CD4-positive, alpha-beta T cell treated with Interleukin-6 at 100 ng/mL for 8 hours (primary cell): ENCODE results near the gene C5orf47.
"Not testable (repeated sequence)": the region's sequence is repeated elsewhere in the genome, so short reads cannot be mapped to it uniquely, and the experiment has no call there.

Source experiments
- DNase-seq: peaks from one replicate; pipeline ENCODE4 v3.0.0-alpha.2; 2020; ENCODE audit warnings: mixed read lengths, low spot score

Gene C5orf47

DNA sequence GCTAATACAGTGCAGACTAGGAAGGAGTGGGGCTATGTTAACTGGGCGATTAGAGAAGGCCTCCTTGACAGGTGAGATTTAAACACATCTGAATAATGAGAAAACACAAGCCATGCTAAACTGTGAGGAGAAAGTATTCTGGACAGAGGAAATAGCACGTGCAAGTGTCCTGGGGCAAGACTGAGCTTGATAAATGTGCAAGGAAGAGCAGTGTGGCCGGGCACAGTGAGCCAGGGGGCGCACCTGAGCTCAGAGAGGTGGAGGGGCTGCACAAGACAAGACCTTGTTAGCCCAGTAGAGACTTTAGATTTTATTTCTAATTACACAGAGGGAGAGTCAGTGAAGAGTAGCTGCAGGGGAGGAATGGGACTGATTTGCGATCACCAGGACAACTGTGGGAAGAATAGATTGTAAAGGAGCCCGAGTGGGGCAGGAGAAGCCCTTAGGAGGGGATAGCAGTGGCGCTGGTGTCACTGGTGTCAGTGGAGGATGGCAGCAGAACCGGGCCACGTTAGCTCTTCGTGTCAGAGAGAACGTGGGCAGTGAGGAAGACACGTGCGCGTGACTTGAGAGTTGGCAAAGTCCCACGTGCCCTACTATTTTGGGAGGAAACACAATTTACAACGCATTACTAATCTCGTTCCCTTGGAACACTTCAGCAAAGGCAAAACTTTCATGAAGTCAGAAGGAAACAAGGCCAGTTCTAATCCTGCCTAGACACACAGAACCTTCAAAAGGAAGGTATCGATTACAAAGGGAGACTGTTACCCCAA is 17.9 kb upstream of the C5orf47 start:
- no peak for DNase-seq

DNA sequence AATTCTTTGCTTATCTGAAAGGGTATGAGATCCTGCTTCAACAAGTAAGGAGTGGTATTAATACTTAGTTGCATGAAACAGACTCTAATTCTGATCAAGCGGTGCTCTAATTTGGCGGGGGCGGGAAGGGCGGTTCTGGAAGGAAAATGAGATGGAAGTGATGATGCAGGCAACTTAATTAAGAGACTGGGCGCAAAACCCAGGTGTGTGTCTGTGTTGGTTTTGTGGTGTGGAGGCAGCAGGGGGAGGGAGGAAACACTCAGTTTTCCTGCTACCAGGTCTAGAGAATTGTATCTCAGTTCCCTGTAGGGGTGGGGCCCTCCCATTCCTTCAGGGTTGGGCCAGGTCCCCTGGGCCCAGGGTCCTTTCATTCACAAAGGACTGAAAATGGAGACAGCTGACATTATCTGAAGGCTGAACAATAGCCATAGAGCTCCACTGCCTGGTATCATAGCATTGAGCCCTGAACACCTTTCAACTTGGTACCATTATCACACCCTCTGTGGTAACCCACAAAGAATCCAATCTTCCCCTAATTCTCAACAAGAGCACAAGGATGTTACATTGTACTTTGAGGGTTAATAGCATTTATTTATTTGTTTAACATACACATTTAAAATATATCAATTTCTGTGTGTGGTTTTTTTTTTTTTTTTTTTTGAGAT is 17.2 kb upstream of the C5orf47 start:
- no peak for DNase-seq

DNA sequence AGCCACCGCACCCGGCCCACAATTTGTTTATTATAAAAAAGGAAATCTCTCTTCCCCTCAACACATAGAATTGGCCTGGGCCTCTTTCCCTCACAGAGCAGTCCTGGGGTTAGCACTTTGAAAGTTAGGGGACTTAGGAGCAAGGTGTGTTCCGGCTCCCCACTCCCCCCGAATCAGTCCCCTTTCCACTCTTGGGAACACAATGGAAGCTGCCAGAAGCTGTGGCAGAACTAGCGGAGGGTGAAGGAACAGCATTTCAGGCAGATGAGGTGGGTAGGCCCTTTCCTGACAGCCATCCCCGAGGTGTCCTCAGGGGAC is 16.4 kb upstream of the C5orf47 start:
- no peak for DNase-seq

DNA sequence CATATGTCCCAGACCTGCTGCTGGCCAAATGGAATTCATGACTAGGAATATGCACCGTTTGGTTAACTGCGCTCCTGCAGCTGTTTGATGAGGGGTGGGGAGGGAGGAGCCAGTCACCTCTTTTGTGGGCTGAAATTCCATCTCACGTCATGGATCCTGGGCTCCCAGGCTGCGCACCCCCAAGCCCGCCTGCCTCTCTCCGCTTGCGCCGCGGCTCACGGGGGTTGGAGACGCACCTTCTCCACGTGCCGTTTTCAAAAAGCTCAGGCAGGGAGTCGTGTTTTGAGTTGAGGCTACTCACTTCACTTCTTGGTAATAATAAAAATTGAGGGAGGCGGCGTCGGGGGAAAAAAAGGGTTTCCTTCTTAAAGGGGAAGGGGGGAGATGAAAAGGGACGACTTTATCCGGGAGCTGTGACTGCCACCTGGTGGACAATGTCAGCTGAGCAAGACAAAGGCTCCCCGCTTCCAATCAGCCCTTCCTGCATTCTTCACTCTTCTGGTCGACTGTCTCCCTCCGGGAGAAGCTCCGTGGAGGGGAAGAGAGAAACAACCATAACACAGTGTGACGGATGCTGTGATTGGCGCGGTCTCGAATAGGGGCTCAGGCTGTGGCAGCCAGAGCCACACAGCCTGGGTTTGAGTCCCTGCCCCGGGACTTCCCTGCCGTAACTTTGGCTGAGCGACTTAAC is 15.9 kb upstream of the C5orf47 start:
- DNase-seq = peak; percentile 71

DNA sequence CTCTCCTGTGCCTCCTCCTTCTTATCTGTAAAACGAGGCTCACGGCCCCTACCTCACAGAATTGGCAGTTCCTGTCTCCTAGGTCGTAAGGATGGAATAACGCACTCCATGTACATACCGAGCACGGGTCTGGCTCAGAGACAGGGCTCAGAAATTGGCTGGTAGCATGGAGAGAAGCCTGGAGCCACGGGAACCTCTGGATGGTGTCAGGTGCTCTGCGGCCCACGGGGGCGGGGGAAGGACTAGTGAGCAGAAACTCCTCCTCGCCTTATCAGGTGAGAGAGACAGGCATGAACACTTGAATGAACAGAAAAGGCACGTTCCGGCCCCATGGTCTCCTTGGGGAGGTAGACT is 15.4 kb upstream of the C5orf47 start:
- no peak for DNase-seq

DNA sequence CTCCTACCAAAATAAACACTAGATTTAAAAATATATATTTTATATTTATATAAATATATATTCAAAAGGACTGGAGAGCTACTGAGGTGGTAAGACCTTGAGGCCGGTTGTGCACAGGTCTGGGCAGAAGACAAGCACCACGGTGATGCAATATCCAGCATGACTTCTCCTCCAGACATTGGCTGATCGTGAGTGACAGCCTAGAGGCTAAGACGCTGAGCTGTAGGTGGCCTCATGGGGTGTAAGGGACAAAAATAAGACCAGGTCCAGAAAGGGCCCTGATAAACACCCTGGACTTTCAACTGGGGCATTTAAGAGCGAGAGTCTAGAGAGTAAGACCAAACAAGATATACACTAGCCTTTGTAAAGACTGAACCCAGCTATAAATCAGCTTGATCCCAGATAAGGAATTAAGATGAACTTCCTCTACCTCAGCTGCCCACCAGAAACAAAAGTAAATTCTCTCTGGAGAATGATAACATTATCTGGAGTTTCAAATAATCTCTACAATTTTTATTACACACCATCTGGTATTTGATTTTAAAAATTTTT is 14.2 kb upstream of the C5orf47 start:
- DNase-seq = no peak

DNA sequence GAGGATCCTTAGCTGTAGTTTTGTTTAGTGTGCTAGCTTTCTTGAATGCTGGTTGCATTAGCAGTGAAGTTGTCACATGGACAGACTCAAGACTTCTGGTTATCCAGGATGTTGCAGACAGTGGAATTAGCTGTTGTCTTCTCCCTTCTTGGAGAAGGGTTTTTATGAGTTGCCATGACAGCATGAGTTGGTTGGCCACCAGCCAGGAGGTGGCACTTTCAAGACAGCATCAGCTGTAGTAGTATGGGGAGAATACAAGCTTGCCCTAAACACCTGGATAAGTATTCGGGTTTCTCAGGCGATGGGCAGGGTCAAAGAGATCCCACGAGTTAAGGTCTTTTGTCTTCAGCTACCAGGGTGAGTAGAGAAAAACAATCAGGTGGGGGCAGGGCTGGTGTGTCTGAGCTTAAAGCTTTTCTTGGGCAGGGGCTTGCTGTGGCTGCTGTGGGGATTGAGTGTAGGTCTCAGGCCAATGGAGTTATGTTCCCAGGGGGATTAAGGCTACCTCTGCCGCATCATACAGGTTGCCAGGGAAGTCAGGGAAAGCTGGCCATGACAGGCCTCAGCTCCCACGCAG is 7.7 kb upstream of the C5orf47 start:
- DNase-seq = no peak

DNA sequence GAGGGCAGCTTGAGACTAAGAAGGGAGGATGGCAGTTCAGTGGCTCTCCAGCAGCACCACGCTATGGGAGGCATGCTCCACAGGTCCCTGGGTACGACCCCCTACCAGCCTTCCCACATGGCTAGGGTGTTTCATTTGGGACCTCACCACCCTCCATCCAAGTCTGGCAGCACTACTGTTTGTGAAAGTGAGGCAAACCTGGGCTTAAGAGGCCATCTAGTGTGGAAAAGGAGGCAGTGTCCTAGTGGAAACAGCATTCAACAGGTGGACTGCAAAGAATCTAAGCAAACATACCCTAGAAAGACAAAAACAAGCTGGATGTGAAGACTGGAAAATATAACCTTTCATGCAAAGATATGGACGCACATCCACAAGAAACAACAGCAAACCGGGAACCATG is 4.8 kb upstream of the C5orf47 start:
- DNase-seq = no peak

DNA sequence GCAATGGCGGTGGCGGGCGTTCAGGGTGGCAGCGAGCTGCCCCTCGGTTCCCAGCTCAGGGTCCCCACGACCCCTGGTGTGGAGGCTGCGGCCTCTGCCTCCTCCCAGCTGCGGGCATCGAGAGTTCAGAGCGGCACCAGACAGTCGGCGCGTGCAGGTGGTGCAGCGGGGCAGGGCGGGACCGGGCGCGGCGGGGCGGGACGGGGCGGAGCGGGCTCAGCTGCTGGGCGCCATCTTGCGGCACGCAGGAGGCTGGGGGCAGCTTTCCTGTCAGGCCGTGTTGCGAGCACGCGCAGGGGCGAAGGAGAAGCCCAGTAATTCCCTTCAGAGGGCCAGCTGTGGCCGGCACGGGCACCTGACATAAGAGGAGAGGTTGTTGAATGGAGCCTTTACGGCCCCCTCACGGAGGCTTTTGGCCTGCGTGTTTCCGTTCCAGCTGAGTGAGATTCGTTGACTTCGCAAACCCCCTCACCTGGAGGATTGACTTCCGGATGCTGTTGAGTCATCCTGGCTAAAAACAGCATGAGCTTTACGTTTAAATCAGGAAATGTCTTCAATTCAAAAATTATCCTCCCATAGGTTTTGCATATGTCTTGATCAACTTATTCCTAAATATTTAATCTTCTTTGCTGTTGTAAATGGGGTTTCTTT is 587 bp downstream of the C5orf47 start:
- no peak for DNase-seq

DNA sequence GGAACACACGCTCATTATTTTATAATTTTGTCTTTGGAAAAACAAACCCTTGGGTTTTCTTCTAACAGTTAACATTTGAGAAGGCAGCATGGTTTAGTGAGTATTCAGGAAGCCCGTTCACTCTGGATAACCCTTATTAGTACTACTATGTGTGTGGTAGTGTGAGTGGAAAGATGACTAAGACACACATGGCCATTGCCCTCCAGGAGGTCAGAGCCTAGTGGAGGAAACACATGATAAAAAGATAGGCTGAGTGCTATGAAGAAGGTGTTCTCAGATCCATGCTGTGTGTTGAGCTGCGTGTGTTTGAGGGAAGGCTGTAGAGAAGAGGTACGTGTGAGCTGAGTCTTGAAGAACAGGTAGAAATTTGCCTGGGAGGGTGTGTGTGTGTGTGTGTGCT is 8.4 kb downstream of the C5orf47 start:
- no peak for DNase-seq

DNA sequence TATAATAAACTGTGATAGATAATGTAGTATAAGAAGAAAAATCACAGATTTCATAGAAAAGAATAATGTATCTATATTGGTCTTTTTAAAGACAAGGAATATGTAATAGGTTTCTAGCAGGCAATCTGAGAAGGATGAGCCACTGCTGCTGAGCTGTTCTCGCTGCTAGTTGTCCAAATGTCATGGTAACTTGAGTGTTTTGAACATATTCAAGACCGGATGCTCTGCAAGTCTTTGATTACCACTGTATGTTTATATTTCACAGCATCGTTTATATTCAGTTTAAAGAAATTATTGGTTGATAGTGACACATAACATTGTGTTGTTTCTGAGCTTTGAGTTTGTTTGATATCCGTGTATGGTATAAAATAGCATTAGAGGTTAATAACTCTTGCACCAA is 9.6 kb downstream of the C5orf47 start:
- no peak for DNase-seq

DNA sequence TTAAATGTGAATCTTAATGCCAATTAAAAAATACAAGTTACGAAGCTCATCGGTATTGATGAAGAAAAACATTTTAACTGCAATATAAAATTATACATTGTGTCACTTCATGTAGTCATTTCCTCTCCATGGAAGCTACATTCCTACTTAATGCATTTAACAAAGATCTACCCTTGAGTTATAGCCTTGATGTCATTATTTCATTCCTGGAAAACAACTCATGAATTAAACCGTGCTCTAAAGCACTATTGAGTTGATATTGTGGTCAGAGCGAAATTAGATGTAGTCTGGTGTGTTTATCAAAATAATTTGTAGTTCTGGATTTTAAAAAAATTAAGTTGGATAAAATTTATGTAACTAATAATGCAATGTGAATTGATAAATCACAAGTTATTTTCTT is 11.1 kb downstream of the C5orf47 start:
- DNase-seq = no peak

DNA sequence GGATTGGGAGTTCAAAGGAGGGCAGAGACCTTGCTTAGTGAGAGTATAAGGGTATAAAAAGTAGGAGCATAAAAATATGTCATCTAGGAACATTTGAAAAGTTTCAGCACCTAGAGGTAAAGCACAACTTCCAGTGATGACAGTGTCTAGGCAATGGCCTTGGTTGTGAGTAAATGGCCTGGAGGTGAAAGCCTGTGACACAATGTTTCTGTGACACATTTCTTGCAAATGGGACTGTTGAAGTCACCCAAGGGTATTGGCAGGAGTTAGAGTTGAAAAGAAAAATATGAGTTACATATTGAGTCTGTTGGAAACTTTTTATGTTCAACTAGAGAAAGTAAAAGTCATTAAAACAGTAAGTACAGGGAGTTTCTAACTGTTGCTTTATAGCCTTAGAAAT is 14.8 kb downstream of the C5orf47 start:
- no peak for DNase-seq

DNA sequence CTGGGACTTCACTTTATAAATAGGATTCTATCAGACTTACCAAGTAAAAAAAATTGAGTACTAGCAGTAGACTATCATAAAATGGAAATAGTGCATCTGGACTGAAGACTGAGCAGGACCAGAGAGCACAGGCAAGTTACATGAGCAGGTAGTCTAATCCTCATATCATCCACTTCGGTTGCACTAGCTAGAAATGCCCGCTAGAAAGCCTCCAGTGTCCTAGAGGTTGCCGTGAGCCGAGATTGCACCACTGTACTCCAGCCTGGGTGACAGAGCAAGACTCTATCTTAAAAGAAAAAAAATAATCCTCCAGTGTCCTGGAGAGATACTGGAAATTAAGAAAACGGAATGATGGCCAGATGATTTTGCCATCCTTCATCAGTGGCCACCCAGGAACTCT is 20.0 kb downstream of the C5orf47 start:
- DNase-seq = no peak

DNA sequence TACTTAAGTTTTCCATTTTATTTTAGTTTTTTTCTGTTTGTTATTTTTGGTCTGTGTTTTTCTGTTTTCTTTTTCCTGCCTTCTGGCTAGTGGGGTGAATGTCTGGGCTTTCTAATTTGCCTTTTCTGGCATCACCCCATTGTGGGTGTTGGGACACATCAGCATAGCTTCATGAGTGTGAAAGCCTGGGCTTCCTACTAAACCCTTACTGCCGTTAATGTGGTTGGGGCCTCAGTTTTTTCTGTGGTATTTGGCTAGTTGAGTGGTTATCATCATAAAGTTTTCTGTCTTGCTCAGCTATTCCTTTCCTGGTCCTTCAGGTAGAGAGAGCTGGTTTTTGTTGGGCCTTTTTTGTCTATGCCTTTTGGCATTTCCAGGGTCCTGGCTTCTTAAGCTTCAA is 21.4 kb downstream of the C5orf47 start:
- DNase-seq = no peak

DNA sequence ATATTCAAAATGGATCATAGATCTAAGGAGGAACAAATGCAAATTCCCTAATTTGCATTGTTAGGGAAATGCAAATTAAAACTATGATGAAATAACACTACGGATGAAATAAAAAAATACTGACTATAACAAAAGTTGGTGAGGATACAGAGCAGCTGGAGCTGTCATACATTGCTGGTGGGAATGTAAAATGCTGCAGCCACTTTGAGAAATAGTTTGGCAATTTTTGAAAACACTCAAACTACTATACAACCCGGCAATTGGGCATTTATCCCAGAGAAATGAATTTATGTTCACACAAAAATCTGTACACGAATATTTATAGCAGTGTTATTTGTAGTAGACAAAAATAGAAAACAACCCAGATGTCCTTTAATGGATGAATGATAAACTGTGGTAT is 22.5 kb downstream of the C5orf47 start:
- no peak for DNase-seq

DNA sequence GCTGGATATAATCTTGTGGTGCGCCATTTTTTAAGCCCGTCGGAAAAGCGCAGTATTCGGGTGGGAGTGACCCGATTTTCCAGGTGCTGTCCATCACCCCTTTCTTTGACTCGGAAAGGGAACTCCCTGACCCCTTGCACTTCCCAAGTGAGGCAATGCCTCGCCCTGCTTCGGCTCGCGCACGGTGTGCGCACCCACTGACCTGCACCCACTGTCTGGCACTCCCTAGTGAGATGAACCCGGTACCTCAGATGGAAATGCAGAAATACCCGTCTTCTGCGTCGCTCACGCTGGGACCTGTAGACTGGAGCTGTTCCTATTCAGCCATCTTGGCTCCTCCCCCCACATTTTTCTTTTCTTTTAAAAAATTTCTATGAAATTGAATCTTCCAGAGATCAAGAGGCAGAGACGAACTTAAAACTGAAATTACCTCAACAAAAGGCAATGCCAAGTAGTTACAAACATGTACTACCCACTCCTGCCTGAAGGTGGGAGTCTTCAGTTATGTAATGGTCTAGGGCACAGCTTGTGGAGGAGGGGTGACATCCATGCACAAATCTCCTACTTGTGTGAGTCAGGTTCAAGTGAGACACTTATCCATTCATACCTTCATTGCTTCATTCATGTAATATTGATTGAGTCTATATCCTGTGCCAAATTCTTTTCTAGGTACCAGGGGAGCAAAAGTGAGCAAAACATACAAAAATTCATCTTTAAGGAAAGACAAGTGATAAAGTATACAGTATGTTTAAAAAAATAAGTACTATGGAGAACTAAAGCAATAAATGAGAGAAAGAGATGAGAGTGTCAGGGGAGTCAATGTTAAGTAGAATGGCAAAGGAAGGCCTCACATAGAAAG is 31.3 kb downstream of the C5orf47 start:
- not testable (repeated sequence) for DNase-seq

DNA sequence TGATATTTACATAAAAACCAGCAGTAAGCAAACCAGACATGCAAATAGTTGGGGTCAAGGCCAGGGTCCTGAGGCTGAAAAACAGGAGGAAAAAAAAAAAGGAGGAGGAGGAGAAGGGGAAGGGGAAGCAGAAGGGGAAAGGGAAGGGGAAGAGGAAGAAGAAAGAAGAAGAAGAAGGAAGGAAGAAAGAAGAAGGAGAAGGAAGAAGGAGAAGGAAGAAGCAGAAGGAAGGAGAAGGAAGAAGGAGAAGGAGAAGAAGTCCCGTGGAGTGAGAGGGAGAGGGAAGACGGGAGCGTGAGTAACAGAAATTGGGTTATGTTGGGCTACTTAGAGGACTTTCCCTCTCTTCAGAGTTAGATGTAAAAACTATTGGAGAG is 31.9 kb downstream of the C5orf47 start:
- DNase-seq = no peak

DNA sequence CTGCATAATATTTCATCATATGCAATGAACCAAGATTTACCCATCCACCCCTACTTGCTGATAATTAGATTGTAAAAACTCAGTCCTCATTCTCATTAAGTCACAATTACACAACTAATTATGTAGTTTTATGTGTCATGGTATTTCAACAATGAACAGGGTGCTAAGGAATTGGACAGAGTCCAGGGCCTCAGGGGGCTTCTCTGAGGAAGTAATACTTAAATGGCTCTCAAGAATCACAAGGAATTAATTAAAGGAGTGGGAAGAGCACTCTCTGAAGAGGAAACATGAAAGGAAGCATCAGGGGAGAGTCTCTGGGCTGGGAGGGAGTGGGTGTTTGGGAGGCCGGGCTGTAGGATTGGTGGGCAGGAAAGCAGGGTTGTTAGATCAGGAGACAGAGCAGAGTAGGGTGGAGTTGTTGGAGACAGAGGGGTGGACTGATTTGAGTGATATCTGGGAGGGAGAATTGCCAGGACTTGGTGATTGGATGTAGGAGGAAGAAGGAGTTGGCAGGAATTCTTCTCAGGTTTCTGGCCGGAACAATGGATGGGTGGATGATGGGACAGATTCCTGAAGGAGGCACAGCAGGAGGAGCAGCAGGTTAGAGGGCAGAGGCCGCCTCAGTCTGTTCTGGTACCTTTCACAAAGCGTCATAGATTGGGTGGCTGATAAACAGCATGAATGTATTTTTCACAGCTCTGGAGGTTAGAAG is 33.6 kb downstream of the C5orf47 start:
- no peak for DNase-seq

DNA sequence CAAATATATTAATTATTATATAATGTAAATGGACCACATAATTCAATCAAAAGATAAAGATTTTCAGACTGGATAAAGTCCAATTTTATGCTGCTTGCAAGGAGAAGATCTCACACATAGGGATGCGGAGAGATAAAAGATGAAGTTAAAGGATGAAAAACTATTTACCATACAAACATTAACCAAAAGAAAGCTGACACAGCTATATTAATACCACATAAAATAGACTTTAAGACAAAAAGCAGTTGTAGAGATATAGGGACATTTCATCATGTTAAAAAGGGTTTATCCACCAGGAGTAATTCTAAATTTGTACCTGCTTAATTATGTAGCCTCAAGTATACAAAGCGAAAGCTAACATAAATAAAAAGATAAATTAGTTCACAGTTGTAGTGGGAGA is 41.3 kb downstream of the C5orf47 start:
- DNase-seq = no peak
